ENCODE measurements around the gene XRN2. TPM values are rescaled to one million over a fixed set of nuclear protein-coding genes. Genes with fewer than 3 reads are reported as not detected.
"Not testable (repeated sequence)": the region's sequence is repeated elsewhere in the genome, so short reads cannot be mapped to it uniquely, and the experiment has no call there.

Gene XRN2
- total and polyA plus RNA-seq, 10 donors: 19.3 to 92.6 (median 62.8) TPM

DNA sequence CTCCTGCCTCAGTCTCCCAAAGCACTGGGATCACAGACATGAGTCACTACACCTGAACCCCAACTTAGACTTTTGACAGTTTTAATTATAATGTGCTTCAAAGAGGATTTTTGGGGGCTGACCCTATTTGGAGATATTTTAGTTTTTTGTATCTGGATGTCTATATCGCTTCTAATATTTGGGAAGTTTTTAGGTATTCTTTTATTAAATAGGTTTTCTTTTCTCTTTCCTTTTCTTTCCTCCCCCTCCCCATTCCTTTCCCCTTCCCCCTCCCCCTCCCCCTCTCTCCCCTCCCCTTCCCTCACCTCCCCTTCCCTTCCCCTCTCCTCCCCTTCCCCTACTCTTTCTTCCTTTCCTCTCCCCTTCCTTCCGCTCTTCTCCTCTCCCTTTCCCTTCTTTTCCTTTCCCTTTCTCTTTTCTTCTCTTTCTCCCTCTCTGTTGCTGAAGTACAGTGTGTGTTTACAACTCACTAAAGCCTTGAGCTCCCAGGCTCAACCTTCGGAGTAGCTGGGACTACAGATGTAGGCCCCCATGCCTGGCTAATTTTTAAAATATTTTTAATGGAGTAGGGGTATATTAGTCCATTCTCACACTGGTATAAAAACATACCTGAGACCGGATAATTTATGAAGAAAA lies 118.6 kb downstream of the XRN2 start:
- peaks cover 0 to 4% (median 0%) of the 10 kb centered on the region in 7 donors for H3K27me3 ChIP-seq (replicated peaks in 1 of 7)
- H3K9me3 ChIP-seq: peaks cover 2 to 82% (median 70%) of the 10 kb centered on the region in 8 donors
- no peak for DNase-seq
- H3K27ac ChIP-seq: no peak overlapping the region
- intact Hi-C loops (cut with DNase I; ENCODE audit: low total_unique reads): no loop called here
- no peaks in the 10 kb centered on the region for H3K36me3 ChIP-seq
- TF ChIP-seq, protein P1, sequence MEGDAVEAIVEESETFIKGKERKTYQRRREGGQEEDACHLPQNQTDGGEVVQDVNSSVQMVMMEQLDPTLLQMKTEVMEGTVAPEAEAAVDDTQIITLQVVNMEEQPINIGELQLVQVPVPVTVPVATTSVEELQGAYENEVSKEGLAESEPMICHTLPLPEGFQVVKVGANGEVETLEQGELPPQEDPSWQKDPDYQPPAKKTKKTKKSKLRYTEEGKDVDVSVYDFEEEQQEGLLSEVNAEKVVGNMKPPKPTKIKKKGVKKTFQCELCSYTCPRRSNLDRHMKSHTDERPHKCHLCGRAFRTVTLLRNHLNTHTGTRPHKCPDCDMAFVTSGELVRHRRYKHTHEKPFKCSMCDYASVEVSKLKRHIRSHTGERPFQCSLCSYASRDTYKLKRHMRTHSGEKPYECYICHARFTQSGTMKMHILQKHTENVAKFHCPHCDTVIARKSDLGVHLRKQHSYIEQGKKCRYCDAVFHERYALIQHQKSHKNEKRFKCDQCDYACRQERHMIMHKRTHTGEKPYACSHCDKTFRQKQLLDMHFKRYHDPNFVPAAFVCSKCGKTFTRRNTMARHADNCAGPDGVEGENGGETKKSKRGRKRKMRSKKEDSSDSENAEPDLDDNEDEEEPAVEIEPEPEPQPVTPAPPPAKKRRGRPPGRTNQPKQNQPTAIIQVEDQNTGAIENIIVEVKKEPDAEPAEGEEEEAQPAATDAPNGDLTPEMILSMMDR (IDR thresholded peaks at IDR 0.05 in 8 of 11, conservative IDR thresholded peaks at IDR 0.05 in 3 of 11): no peak
- TF ChIP-seq POLR2AphosphoS5 (IDR thresholded peaks at IDR 0.05) (no peak), POLR2A (IDR thresholded peaks at IDR 0.05) (no peak)
- 87 to 94% (median 92%) methylated on average over 4 of the region's 4 CpGs for WGBS, 5 donors
- no peak overlapping the region for H3K4me3 ChIP-seq
- H3K4me1 ChIP-seq: no peaks in the 10 kb centered on the region

DNA sequence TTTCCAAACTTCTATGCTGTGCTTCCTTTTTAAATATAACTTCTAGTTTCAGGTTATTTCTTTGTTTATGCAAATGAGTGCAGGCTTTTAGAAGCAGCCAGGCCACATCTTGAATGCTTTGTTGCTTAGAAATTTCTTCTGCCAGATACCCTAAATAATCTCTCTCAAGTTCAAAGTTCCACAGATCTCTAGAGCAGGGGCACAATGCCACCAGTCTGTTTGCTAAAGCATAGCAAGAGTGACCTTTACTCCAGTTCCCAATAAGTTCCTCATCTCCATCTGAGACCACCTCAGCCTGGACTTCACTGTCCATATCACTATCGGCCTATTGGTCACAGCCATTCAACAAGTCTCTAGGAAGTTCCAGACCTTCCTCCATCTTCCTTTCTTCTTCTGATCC lies 120.6 kb downstream of the XRN2 start:
- intact Hi-C loops (cut with DNase I; ENCODE audit: low total_unique reads): not testable (repeated sequence)
- 91 to 97% (median 94%) methylated on average over 1 of the region's 1 CpG for WGBS, 5 donors

DNA sequence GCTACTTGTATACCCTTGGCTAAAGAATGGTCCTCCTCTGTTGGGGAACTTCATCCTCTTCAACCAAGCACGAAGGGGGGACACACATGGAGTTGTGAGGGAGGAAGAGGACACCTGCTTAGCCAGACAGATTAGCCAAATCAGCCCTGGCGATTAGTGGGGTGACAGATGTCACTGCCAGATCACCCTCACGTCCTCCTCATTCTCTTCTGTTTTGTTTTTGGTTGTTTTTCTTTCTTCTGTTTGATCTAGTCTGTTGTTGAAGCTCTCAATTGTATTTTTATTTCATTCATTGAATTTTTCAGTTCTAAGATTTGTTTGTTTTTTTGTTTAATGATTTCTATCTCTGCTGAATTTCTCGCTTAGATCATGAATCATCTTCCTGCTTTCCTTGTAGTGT lies 121.7 kb downstream of the XRN2 start:
- peaks cover 0 to 15% (median 0%) of the 10 kb centered on the region in 7 donors for H3K27me3 ChIP-seq (replicated peaks in 1 of 7)
- H3K36me3 ChIP-seq: no peaks in the 10 kb centered on the region
- TF ChIP-seq POLR2A (IDR thresholded peaks at IDR 0.05) (no peak), POLR2AphosphoS5 (IDR thresholded peaks at IDR 0.05) (no peak)
- TF ChIP-seq, protein P1 (IDR thresholded peaks at IDR 0.05 in 8 of 11, conservative IDR thresholded peaks at IDR 0.05 in 3 of 11): no peak
- WGBS, 5 donors: 74 to 83% (median 79%) methylated on average over 4 of the region's 4 CpGs
- H3K4me3 ChIP-seq: no peak overlapping the region
- DNase-seq: no peak
- H3K9me3 ChIP-seq: peaks cover 2 to 71% (median 61%) of the 10 kb centered on the region in 8 donors
- intact Hi-C loops (cut with DNase I; ENCODE audit: low total_unique reads): no loop called here
- no peaks in the 10 kb centered on the region for H3K4me1 ChIP-seq
- H3K27ac ChIP-seq: no peak overlapping the region

More for the DNA sequence above, 120.6 kb downstream of the XRN2 start:
- H3K27ac ChIP-seq; H3K4me1 ChIP-seq; DNase-seq; H3K36me3 ChIP-seq; H3K27me3 ChIP-seq (replicated peaks in 1 of 7); H3K4me3 ChIP-seq: not testable (repeated sequence)
- peaks cover 2 to 82% (median 70%) of the 10 kb centered on the region in 8 donors for H3K9me3 ChIP-seq

DNA sequence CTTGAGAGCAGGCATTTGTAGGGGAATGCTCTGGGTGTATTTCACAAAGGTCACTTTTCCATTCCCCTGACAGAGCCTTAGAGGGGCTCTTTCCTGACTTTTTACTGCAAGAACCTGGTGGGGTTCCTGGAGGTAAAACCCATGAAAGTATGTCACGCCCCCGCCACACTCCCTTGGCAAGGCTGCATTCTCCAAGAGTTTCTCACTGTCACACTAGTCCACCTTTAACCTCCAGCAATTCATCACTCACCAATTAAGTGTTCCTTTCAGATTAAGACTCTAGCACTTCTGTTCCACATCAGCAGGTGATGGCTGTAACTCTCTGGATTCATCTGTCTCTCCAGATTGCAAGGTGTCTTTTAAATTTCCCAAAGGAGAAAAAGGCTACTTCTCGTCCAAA lies 126.9 kb downstream of the XRN2 start:
- intact Hi-C loops (cut with DNase I; ENCODE audit: low total_unique reads): no loop called here
- H3K4me1 ChIP-seq: no peaks in the 10 kb centered on the region

More for the DNA sequence above, 126.9 kb downstream of the XRN2 start:
- Histone ChIP-seq H3K27ac (no peak overlapping the region), H3K4me3 (no peak overlapping the region), H3K9me3 (peaks cover 0 to 20% (median 16%) of the 10 kb centered on the region in 8 donors), H3K27me3 (replicated peaks in 1 of 7) (peaks cover 0 to 48% (median 0%) of the 10 kb centered on the region in 7 donors), H3K36me3 (no peaks in the 10 kb centered on the region)
- WGBS, 5 donors: 63 to 85% (median 77%) methylated on average over 3 of the region's 3 CpGs
- no peak for DNase-seq
- TF ChIP-seq POLR2AphosphoS5 (IDR thresholded peaks at IDR 0.05) (no peak), POLR2A (IDR thresholded peaks at IDR 0.05) (no peak)
- TF ChIP-seq, protein P1 (IDR thresholded peaks at IDR 0.05 in 8 of 11, conservative IDR thresholded peaks at IDR 0.05 in 3 of 11): no peak
